GM12872 (cell line): ENCODE results near the gene U2SURP.

ENCODE experiments used
- TF ChIP-seq, protein P1 (sequence below): IDR thresholded peaks from 3 replicates; pipeline ENCODE4 v1.5.1; 2011; ENCODE audit warnings: low read depth, mild to moderate bottlenecking, low read length, moderate library complexity; ENCODE audit not compliant: insufficient read depth

Gene U2SURP

DNA sequence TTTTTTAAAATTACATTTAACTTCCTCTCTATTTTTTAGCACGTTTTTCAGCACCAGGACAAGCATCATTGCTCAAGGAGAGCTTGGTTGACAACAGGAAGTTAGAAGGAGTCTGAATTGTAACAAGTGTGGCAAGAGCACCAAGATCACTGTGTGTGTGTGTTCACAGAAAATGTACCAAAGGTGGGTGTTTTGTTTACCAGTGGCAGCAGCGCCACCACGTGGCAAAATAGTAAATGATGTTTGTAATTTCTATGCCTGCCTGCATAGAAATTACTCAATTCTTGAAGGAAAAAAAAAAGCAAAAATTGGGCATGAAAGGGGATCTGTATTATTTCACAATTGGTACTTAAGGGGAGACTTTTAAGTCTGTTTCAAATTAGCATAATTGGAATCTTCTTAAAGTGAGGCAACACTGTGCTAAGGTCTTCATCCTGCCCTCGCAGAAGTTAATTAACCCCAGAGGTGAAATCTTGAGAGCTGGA lies 7.4 kb upstream of the U2SURP start:
- TF ChIP-seq, protein P1, sequence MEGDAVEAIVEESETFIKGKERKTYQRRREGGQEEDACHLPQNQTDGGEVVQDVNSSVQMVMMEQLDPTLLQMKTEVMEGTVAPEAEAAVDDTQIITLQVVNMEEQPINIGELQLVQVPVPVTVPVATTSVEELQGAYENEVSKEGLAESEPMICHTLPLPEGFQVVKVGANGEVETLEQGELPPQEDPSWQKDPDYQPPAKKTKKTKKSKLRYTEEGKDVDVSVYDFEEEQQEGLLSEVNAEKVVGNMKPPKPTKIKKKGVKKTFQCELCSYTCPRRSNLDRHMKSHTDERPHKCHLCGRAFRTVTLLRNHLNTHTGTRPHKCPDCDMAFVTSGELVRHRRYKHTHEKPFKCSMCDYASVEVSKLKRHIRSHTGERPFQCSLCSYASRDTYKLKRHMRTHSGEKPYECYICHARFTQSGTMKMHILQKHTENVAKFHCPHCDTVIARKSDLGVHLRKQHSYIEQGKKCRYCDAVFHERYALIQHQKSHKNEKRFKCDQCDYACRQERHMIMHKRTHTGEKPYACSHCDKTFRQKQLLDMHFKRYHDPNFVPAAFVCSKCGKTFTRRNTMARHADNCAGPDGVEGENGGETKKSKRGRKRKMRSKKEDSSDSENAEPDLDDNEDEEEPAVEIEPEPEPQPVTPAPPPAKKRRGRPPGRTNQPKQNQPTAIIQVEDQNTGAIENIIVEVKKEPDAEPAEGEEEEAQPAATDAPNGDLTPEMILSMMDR = peak; percentile 62

DNA sequence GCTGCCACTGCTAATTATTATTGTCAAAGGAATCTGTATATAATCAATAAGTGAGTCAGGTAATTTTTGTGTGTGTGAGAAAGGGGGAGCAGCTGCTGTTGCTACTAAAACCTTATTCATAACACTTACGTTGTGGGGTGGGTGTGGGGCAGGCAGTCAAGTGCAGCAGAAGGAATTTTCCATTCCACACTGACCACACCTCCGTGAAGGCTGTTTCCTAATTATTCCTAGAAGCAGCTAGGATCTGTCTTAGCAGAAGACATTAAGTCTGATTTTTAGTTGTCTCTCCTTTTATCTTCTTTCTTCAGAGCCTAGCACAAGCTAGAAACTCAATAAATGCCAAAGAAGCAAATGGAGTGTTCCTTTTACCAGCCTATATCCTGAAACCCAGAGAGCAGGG lies 4.0 kb upstream of the U2SURP start:
- TF ChIP-seq, protein P1 = no peak

DNA sequence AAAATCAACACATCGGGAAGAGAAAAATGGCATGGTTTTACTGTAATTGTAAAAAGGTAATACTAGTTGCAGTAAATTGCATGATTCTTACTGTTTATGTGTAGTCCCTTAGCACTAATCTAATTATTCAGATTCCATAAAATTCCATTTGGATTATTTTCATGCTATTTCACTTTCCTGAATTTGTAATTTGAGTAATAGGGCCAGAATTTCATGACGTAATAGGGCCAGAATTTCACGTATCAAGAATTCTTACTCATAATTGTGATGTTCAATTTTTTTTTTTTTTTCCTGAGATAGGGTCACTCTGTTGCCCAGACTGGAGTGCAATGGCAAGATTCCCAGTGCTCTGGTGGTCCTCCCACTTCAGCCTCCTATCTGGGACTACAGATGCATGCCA lies 2.9 kb upstream of the U2SURP start:
- TF ChIP-seq, protein P1 = no peak

DNA sequence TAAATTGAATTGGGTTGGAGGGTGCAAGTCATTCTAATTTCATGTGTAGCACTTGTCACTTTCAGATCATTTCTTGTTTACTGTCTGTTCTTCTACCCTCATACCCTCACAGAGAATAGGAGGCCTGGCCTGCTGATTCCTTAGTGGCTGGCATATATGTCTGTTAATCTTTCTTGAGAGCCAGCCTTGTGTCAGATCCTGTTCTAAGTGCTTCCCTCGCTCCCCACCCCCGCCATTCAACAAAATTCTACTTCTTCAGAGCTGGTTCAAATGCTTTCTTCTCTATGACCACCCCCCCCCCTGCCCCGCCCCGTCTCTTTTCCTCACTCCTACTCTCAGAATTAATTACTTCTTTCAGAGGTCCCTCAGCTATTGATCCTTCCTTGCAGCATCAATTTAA lies 1.5 kb upstream of the U2SURP start:
- TF ChIP-seq, protein P1 = no peak

DNA sequence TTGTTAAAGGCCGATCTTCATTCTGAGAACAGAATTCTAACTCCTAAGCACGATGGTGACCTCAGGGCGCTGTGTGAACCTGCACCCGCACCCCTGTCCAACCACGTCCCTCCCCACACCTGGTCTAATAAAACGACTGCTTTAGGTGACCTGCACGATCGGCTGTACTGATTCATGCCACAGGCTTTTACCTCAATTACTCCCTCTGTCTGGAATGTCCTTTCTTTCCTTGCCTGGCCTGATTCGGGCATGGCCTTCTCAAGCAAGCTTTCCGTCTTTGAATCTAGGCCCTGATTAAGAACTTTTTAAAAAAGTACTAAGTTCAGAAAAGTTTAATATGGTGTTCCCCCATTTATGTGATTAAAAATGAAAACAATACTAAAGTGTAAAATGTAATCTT lies 842 bp upstream of the U2SURP start:
- TF ChIP-seq, protein P1 = no peak

DNA sequence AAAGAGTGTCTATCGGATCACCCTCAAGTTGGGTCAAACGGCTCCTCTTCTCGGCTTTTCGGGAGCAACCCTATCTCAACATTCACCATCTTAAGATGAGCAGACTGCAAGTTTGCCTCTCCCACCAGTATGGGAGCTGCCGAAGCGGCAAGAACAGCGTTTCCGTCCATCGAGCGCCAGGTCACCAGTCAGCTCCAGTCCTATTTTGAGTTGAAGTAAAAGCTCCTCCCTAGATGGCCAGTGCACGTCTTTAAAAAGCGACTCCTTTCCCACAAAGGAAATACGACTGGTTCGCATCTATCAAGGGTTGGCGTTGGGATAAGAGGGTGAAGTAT lies 369 bp upstream of the U2SURP start:
- TF ChIP-seq, protein P1 = no peak

DNA sequence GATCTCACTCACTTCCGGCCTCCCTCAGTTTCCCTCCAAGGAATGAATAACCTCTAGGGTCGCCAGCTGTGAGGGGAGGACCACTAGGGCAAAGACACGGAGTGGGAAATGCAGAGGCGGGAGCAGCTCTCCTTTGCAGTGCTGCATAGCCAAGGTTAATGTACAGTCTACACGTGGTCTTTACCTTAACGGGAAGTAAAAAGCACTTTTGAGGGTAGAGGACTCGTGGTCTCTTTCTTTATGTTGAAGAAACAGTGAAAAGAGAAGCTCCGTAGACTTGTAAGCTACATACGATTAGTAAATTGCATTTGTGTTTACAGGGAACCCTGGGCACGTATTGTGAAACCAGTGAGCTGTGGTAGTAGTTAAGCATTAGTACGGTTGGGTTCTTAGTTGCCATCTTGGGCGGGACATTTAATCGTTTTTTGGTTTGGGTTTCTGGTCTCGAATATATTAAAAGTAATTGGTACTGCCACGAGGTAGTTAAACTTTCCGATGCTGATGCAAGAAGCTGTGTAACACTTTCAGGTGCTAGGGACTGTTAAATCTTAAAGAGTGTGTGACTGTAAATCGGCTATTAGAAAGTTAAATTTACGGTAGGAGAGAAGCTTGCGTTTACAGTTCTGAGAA lies 828 bp downstream of the U2SURP start:
- TF ChIP-seq, protein P1 = no peak
